Measurements from ENCODE around the gene FH. TPM values are rescaled to one million over a fixed set of nuclear protein-coding genes. Genes with fewer than 3 reads are reported as not detected.

FH gene
- total RNA-seq, 5 donors from 2014 or later (not counting 1 experiment from before 2014, with no cell fraction given), result 14.6 to 32.7 (median 28.2) TPM

- no peaks in the 10 kb centered on the region for H3K27me3 ChIP-seq (replicated peaks in 1 of 2; ENCODE audit: control insufficient read depth in 2 of 2, extremely low read depth in 1 of 2, insufficient read depth in 2 of 2, low read length in 1 of 2)
- peaks cover 2 to 4% of the 10 kb centered on the region in 2 experiments for H3K4me1 ChIP-seq (ENCODE audit: control insufficient read depth in 1 of 2, extremely low read depth in 1 of 2, insufficient read depth in 2 of 2, low read length in 2 of 2)
- Mint-ChIP-seq H3K27me3 (peaks cover 0 to 7% of the 10 kb centered on the region in 2 donors), H3K4me1 (peaks cover 2 to 9% (median 3%) of the 10 kb centered on the region in 3 donors), H3K27ac (no peak overlapping the region), H3K36me3 (no peaks in the 10 kb centered on the region), H3K9me3 (peaks cover 0 to 3% (median 0%) of the 10 kb centered on the region in 3 donors), H3K4me3 (no peak overlapping the region)
- ChIA-PET POLR2A (interaction anchor here in 1 of 2 donors (0.6 kb wide), 1 partner anchor 15 kb away, joined by 4 read pairs; no protein-coding TSS in a partner anchor), CTCF (interaction anchor here in 1 of 2 donors (1.0 to 1.4 kb wide), 3 partner anchors 9 to 14 kb away, joined by 3 read pairs; no protein-coding TSS in a partner anchor)
- no peaks in the 10 kb centered on the region for H3K36me3 ChIP-seq (ENCODE audit: control insufficient read depth in 2 of 2, extremely low read depth in 1 of 2, insufficient read depth in 1 of 2, low read length in 1 of 2)
- no peak for DNase-seq
- no peak overlapping the region for H3K4me3 ChIP-seq (ENCODE audit: control insufficient read depth in 1 of 2, extremely low read depth in 1 of 2, low read length in 1 of 2)
- no peak for ATAC-seq (replicated peaks in 1 of 4)
- H3K27ac ChIP-seq (ENCODE audit: low read length), result no peak overlapping the region
- WGBS (ENCODE audit: insufficient coverage), result 20% methylated on average over 1 of the region's 2 CpGs
- no peaks in the 10 kb centered on the region for H3K9me3 ChIP-seq
These were observed 17.4 kb upstream of the FH start for GRCh38 chr1:241536969-241537368.

- Mint-ChIP-seq H3K4me1 (peaks cover 9 to 16% (median 9%) of the 10 kb centered on the region in 3 donors), H3K4me3 (no peak overlapping the region), H3K27me3 (peaks cover 0 to 7% of the 10 kb centered on the region in 2 donors), H3K27ac (no peak overlapping the region), H3K9me3 (peaks cover 0 to 3% (median 0%) of the 10 kb centered on the region in 3 donors), H3K36me3 (no peaks in the 10 kb centered on the region)
- no peak for ATAC-seq (replicated peaks in 1 of 4)
- peaks cover 2 to 8% of the 10 kb centered on the region in 2 experiments for H3K4me1 ChIP-seq (ENCODE audit: control insufficient read depth in 1 of 2, extremely low read depth in 1 of 2, insufficient read depth in 2 of 2, low read length in 2 of 2)
- ChIA-PET CTCF (interaction anchor here in 1 of 2 donors (1.0 to 1.4 kb wide), 2 partner anchors 8 to 11 kb away, joined by 3 read pairs; no protein-coding TSS in a partner anchor), POLR2A (interaction anchor here in 1 of 2 donors (0.6 to 0.8 kb wide), 2 partner anchors 14 to 17 kb away, joined by 3 to 4 read pairs; partner anchors contain the start of gene FH)
- no peak overlapping the region for H3K4me3 ChIP-seq (ENCODE audit: control insufficient read depth in 1 of 2, extremely low read depth in 1 of 2, low read length in 1 of 2)
- H3K27me3 ChIP-seq (replicated peaks in 1 of 2; ENCODE audit: control insufficient read depth in 2 of 2, extremely low read depth in 1 of 2, insufficient read depth in 2 of 2, low read length in 1 of 2), result no peaks in the 10 kb centered on the region
- no peak overlapping the region for H3K27ac ChIP-seq (ENCODE audit: low read length)
- DNase-seq, result no peak
- WGBS (ENCODE audit: insufficient coverage), result 100% methylated on average over 1 of the region's 1 CpG
- no peaks in the 10 kb centered on the region for H3K36me3 ChIP-seq (ENCODE audit: control insufficient read depth in 2 of 2, extremely low read depth in 1 of 2, insufficient read depth in 1 of 2, low read length in 1 of 2)
- H3K9me3 ChIP-seq, result no peaks in the 10 kb centered on the region
These were observed 16.7 kb upstream of the FH start for GRCh38 chr1:241536304-241536703.

- peak overlapping the region in 1 of 3 donors; percentile 35 for H3K4me3 Mint-ChIP-seq
These were observed 14.0 kb upstream of the FH start for GRCh38 chr1:241533326-241534115.

GRCh38 chr1:241532864-241533263 is 13.3 kb upstream of the FH start:
- Mint-ChIP-seq H3K27me3 (peaks cover 0 to 6% of the 10 kb centered on the region in 2 donors), H3K9me3 (peaks cover 0 to 3% (median 0%) of the 10 kb centered on the region in 3 donors), H3K27ac (no peak overlapping the region), H3K36me3 (no peaks in the 10 kb centered on the region), H3K4me3 (peak overlapping the region in 1 of 3 donors; percentile 35), H3K4me1 (peaks cover 12 to 20% (median 15%) of the 10 kb centered on the region in 3 donors)
- no CpG with 5 or more reads among the region's 7 CpGs for WGBS (ENCODE audit: insufficient coverage)
- CTCF ChIA-PET, result interaction anchor here (0.6 to 1.4 kb wide), 7 partner anchors 13 to 213 kb away, joined by 3 to 12 read pairs (median 5); partner anchors contain the start of gene FH (in 1 of the 2)
- Histone ChIP-seq H3K9me3 (no peaks in the 10 kb centered on the region), H3K36me3 (ENCODE audit: control insufficient read depth in 2 of 2, extremely low read depth in 1 of 2, insufficient read depth in 1 of 2, low read length in 1 of 2) (no peaks in the 10 kb centered on the region), H3K4me1 (ENCODE audit: control insufficient read depth in 1 of 2, extremely low read depth in 1 of 2, insufficient read depth in 2 of 2, low read length in 2 of 2) (peaks cover 2 to 9% of the 10 kb centered on the region in 2 experiments), H3K27me3 (replicated peaks in 1 of 2; ENCODE audit: control insufficient read depth in 2 of 2, extremely low read depth in 1 of 2, insufficient read depth in 2 of 2, low read length in 1 of 2) (no peaks in the 10 kb centered on the region), H3K4me3 (ENCODE audit: control insufficient read depth in 1 of 2, extremely low read depth in 1 of 2, low read length in 1 of 2) (no peak overlapping the region), H3K27ac (ENCODE audit: low read length) (no peak overlapping the region)
- ATAC-seq (replicated peaks in 1 of 4) (no peak), DNase-seq (peak in 1 of 35 experiments; percentile 7)
- POLR2A ChIA-PET, result no interaction called here

More at GRCh38 chr1:241533326-241534115, 14.0 kb upstream of the FH start:
- ATAC-seq (replicated peaks in 1 of 4) (no peak), DNase-seq (no peak)
- POLR2A ChIA-PET, result interaction anchor here (0.6 to 0.9 kb wide), 2 partner anchors 70 to 305 kb away, joined by 3 to 4 read pairs; no protein-coding TSS in a partner anchor
- H3K27ac Mint-ChIP-seq, result no peak overlapping the region
- 57% methylated on average over 3 of the region's 5 CpGs for WGBS (ENCODE audit: insufficient coverage)
- H3K4me3 ChIP-seq (ENCODE audit: control insufficient read depth in 1 of 2, extremely low read depth in 1 of 2, low read length in 1 of 2), result no peak overlapping the region
- peaks cover 12 to 20% (median 15%) of the 10 kb centered on the region in 3 donors for H3K4me1 Mint-ChIP-seq
- H3K36me3 ChIP-seq (ENCODE audit: control insufficient read depth in 2 of 2, extremely low read depth in 1 of 2, insufficient read depth in 1 of 2, low read length in 1 of 2), result no peaks in the 10 kb centered on the region
- no peaks in the 10 kb centered on the region for H3K36me3 Mint-ChIP-seq
- peaks cover 2 to 9% of the 10 kb centered on the region in 2 experiments for H3K4me1 ChIP-seq (ENCODE audit: control insufficient read depth in 1 of 2, extremely low read depth in 1 of 2, insufficient read depth in 2 of 2, low read length in 2 of 2)
- CTCF ChIA-PET, result interaction anchor here in 1 of 2 donors (0.6 kb wide), 1 partner anchor 87 kb away, joined by 3 read pairs; no protein-coding TSS in a partner anchor
- peaks cover 0 to 5% of the 10 kb centered on the region in 2 donors for H3K27me3 Mint-ChIP-seq
- no peaks in the 10 kb centered on the region for H3K27me3 ChIP-seq (replicated peaks in 1 of 2; ENCODE audit: control insufficient read depth in 2 of 2, extremely low read depth in 1 of 2, insufficient read depth in 2 of 2, low read length in 1 of 2)
- H3K9me3 Mint-ChIP-seq, result peaks cover 0 to 3% (median 0%) of the 10 kb centered on the region in 3 donors
- H3K27ac ChIP-seq (ENCODE audit: low read length), result no peak overlapping the region
- no peaks in the 10 kb centered on the region for H3K9me3 ChIP-seq

- no peaks in the 10 kb centered on the region for H3K9me3 ChIP-seq
- peaks cover 2 to 9% of the 10 kb centered on the region in 2 experiments for H3K4me1 ChIP-seq (ENCODE audit: control insufficient read depth in 1 of 2, extremely low read depth in 1 of 2, insufficient read depth in 2 of 2, low read length in 2 of 2)
- H3K36me3 ChIP-seq (ENCODE audit: control insufficient read depth in 2 of 2, extremely low read depth in 1 of 2, insufficient read depth in 1 of 2, low read length in 1 of 2), result no peaks in the 10 kb centered on the region
- H3K4me3 ChIP-seq (ENCODE audit: control insufficient read depth in 1 of 2, extremely low read depth in 1 of 2, low read length in 1 of 2), result peak within 1 kb of the TSS; percentile 52 to 55
- ChIA-PET POLR2A (no interaction called here), CTCF (interaction anchor here (0.6 to 1.4 kb wide), 8 partner anchors 9 to 467 kb away, joined by 3 to 12 read pairs (median 4); partner anchors contain the start of genes FH (in 1 of the 2) and MAP1LC3C (in 1 of the 2))
- H3K27me3 ChIP-seq (replicated peaks in 1 of 2; ENCODE audit: control insufficient read depth in 2 of 2, extremely low read depth in 1 of 2, insufficient read depth in 2 of 2, low read length in 1 of 2), result no peaks in the 10 kb centered on the region
- H3K36me3 Mint-ChIP-seq, result no peaks in the 10 kb centered on the region
- H3K4me1 Mint-ChIP-seq, result peaks cover 12 to 20% (median 15%) of the 10 kb centered on the region in 3 donors
- ATAC-seq (replicated peaks in 1 of 4) (peak in 1 of 4 experiments; percentile 13), DNase-seq (no peak)
- H3K27ac Mint-ChIP-seq, result peak within 1 kb of the TSS; percentile 44 to 90
- H3K9me3 Mint-ChIP-seq, result no peaks in the 10 kb centered on the region
- H3K27ac ChIP-seq (ENCODE audit: low read length), result peak within 1 kb of the TSS; percentile 7
- H3K27me3 Mint-ChIP-seq, result peaks cover under 1 to 6% of the 10 kb centered on the region in 2 donors
- WGBS (ENCODE audit: insufficient coverage), result 67% methylated on average over 1 of the region's 1 CpG
- H3K4me3 Mint-ChIP-seq, result peak within 1 kb of the TSS; percentile 81 to 96 (median 87)
These were observed 12.6 kb upstream of the FH start, which contains the start of gene KMO for GRCh38 chr1:241532162-241532531. KMO (plus strand) TSS chr1:241532378; CDS start chr1:241532445, 67 bp downstream.

Data from T-cell (primary cell).